Activated CD8-positive, alpha-beta memory T cell treated with anti-CD3 and anti-CD28 coated beads for 24 hours (primary cell): ENCODE results near the gene SSX2IP.
A peak's percentile ranks its signal among the peaks of the same experiment; 100 is the strongest.
"Not testable (repeated sequence)": the region's sequence is repeated elsewhere in the genome, so short reads cannot be mapped to it uniquely, and the experiment has no call there.

Experiments
- DNase-seq: peaks from one replicate; pipeline ENCODE4 v3.0.0-alpha.2; 2020

Gene SSX2IP

DNA sequence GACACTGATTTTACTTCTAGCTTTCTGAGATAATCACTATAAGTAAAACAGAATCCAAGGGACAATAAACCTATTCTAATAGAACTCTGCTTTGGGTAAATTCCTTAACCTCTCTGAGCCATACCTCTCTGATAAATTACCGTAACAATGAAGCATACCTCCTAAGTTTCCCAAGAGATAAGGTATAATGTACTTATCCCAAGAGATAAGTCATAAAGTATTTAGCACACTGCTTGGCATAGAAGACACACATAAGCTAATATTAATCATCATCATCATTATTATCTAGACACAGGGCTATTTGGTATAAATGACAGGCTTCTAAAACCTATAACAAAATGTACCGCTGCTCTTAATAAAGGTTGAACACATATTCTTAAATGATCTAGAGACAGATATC lies 16.2 kb downstream of the SSX2IP start:
- DNase-seq, result no peak

DNA sequence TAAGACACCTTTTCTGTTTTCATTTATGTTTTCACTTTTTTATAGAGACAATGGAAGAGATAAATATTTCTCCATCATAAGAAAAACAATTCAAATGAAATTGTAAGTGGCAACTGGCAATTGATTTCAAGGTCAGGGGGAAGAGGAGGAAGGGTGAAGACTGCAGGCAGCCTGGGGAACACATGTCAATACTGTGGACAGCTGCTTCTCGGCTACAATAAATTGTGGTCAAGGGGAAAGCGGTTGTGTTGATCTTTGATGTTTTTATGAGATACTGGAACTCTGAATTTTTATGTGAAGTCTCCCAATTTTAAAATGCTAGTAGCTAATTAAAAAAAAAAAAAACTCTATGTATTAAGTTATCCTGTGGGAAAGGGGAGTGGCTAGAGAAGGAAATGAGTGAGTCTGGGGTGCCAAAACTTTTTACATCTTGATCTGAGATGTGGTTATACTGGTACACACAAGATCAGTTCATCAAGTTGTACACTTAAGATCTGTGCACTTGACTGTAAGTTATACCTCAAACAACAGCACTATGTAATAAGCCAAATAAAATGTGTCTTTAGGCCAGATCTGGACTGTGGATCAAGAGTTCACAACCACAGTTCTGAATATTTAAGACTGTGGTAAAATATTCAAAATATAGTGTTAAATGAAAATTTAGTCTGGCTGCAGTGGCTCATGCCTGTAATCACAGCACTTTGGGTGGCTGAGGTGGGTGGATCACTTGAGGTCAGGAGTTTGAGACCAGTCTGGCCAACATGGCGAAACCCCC lies 18.0 kb downstream of the SSX2IP start:
- DNase-seq, result no peak

- DNase-seq, result no peak
Measured at GRCh38 chr1:84669831-84670230, 20.4 kb downstream of the SSX2IP start.

DNA sequence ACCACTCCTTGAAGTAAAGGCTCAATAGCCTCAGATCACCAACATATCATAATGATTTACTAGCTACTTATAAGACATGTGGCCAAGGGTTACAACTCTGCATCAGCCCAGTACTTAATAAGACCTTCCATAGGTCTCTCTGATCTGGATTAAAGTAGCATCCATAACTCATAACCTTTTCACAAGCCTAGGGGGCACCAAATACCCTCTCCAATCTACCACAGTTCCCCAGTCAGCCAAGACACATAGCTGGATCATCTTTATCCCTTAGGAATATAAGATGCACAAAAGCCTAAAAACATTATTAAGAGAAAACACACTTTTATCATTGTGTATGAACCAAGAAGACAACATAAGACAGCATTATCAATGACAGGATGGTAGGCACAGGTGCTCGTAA lies 22.1 kb downstream of the SSX2IP start:
- no peak for DNase-seq

- DNase-seq, result no peak
Measured at GRCh38 chr1:84665703-84666317, 24.5 kb downstream of the SSX2IP start.

- DNase-seq, result no peak
Measured at GRCh38 chr1:84653130-84653677, 37.1 kb downstream of the SSX2IP start.

DNA sequence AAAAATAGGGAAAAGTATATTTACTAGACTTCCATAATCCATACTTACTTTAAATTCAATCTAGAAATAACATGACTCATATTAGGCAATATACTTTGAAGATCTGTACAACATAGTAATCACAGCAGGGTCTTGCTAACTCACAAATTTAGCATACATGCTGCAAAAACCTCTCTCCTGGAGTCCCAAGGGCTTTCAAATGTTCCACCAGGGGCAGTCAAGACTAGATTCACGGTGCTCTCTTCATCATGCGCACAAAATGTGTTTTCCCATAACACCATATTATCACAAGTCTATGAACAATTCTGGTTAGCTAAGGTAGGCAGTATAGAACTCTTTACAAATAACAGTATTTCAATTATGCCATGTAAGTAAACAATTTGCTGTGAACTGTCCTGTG lies 45.8 kb downstream of the SSX2IP start:
- no peak for DNase-seq

DNA sequence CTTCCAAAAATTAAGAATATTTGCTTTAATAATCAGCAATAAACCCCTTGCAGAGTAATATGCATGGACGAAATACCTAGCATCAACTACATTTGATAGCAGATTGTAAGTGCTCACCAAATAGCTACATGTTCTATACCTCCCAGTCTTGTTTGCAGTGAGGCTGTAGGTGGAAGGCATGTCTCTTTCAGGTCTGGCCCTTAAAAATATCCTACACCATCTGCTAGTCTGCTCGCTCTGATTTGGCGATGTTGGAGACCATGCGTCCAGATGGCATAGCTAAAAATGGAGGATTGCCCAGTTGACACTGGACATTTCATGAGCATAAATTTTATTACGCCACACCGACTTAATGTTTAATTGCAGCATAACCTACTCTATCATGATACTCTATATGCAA lies 47.1 kb downstream of the SSX2IP start:
- no peak for DNase-seq

- no peak for DNase-seq
Measured at GRCh38 chr1:84642774-84643173, 47.5 kb downstream of the SSX2IP start.

DNA sequence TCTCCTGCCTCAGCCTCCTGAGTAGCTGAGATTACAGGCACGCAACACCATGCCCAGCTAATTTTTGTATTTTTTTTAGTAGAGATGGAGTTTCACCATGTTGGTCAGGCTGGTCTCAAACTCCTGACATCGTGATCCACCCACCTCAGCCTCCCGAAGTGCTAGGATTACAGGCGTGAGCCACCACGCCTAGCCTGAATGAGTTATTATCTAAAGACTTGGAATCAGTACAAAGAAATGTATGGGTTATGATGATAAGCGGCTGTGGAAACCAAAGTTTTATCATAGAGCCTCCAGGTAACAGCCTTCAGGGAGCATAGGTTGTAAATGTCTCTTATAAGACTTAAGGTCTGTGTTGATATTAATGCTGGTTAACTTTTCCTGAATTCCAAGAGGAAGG lies 50.5 kb downstream of the SSX2IP start:
- not testable (repeated sequence) for DNase-seq

GRCh38 chr1:84635429-84635828 lies 54.8 kb downstream of the SSX2IP start:
- no peak for DNase-seq

DNA sequence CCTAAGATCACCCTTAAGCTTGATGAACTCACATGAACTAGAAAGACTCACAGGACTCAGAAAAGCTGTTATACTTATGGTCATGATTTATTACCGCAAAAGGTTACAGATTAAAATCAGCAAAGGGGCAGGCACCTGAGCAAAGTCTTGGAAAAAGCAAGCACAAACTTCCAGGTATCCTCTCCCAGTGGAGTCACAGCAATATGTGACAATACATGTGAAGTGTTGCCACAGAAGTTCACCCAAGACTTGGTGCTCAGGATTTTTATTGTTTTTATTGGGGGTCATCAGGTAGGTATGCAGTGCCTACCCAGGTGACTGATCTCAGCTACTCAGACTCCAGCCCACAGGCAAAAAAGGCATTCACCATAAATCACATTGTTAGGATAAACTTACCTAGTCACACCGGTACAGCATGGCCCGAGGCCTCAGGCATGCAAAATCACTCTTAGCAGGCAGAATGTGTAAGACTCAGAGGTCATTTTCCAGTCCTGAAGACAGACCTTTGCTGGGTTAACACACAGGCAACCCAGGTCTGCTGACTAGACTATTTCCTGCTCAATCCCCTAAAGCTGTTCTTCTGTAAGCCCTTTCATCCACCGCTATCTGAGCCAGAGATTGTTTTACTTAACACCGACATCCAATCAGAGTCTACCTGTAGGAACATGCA lies 55.6 kb downstream of the SSX2IP start:
- no peak for DNase-seq

- DNase-seq, result no peak
Measured at GRCh38 chr1:84632673-84633434, 57.4 kb downstream of the SSX2IP start.

DNA sequence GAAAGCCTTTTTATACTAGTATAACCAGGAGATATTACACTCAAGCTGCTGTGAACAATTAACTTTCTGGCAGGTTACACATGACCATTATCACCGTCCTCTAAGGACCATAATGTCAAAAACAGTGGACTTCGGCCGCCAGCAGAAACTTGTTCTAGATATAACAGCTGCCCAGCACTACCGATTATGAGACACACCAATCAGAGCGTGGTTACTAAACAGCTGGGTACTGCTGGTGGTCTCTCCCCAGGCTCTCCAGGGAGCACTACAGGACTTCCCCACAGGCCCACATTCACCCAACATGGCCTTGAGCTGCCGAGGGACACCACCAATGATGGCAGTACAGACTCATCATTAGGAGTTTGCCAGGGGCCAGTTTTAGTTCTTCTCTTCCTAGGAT lies 58.1 kb downstream of the SSX2IP start:
- DNase-seq, result no peak

DNA sequence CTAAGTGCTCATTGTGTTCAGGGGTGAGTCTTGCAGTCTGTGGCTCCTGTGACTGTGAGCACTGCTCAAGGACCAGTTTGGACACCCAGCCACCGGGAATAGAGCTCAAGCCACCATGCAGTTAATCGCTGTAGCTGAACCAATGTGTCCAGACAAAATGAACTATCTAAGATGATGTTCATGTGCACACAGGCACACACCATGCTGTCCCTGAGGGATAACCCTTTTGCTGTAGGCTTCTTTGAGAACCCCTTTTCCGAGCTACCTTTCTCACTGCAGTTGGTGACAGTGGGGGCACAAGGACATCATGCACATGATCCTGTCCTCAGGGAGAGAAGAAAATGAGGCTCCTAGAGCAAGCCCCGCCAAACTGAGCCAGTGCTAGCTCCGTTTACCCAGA lies 65.4 kb downstream of the SSX2IP start:
- DNase-seq, result no peak

DNA sequence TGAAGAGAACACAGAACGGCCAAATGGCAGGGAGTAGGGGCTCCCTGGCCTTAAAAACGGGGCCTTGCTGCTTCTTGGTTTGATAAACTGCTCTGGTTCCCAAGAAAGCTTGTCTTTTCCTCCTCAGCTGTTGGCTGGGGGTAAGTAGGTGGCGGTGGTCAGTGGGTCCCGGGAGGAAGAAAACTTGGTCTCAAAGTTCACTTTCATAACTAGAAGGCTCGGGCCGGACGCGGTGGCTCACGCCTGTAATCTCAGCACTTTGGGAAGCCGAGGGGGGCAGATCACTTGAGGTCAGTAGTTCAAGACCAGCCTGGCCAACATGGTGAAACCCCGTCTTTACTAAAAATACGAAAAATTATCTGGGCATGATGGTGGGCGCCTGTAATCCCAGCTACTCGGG lies 68.7 kb downstream of the SSX2IP start:
- no peak for DNase-seq

- peak; percentile 97 for DNase-seq
Measured at GRCh38 chr1:84620720-84621313, 69.4 kb downstream of the SSX2IP start.

GRCh38 chr1:84619383-84620102 lies 70.7 kb downstream of the SSX2IP start:
- DNase-seq, result peak; percentile 69

DNA sequence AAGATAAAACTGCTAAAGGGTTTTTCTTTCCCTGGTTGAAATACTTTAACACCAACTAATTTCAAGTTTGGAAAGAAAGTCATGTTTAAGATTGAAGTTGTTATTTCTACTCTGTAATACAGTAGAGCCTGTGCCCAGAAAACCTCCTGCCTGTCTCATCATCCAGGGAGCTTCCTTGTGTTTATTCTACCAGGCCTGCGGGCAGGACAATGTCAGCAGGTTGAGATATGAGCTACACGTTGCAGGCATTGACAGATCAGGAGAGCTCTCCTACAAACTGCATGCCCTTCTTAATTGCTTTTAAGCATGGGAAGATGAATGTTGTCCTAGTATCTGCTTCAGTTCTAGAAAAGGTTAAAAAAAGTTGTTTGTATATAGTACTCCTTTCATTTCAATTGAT lies 72.9 kb downstream of the SSX2IP start:
- no peak for DNase-seq

GRCh38 chr1:84615790-84616189 lies 74.5 kb downstream of the SSX2IP start:
- no peak for DNase-seq

DNA sequence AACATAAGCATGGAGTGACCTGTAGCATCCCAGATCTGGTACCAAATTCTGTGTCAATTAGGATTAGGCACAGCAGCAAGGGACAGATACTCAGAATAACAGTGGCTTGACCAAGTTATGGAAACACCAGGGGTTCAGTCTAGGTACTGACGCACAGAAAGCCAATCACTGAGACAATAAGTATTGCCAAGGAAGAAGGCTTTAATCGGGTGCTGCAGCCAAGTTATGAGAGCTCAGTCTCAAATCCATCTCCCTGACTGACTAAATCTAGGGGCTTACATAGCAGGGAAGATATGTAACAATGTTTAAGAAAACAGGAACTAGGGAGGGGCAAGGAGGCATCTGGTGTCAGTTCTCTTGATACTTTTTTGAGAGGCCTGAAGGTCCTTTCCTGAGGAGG lies 76.4 kb downstream of the SSX2IP start:
- DNase-seq, result no peak

- DNase-seq, result no peak
Measured at GRCh38 chr1:84613026-84613425, 77.2 kb downstream of the SSX2IP start.
